Neuron (in vitro differentiated cells): Measurements from ENCODE around the gene CRB2.

Experiments used
- H2AFZ ChIP-seq: one replicate; pipeline ENCODE4 v1.6.1; 2013; ENCODE audit warnings: low read depth, mild to moderate bottlenecking, inconsistent platforms, low read length, moderate library complexity
- H3K27me3 ChIP-seq: one replicate; pipeline ENCODE4 v1.6.1; 2013; ENCODE audit warnings: low read length; ENCODE audit not compliant: insufficient read depth
- H3K36me3 ChIP-seq: one replicate; pipeline ENCODE4 v1.6.1; 2013; ENCODE audit warnings: low read length; ENCODE audit not compliant: insufficient read depth
- H3K4me1 ChIP-seq: one replicate; pipeline ENCODE4 v1.6.1; 2013; ENCODE audit warnings: low read length; ENCODE audit not compliant: insufficient read depth
- H3K4me3 ChIP-seq: 2 replicates; pipeline ENCODE4 v1.5.1; 2013; ENCODE audit warnings: mild to moderate bottlenecking, low read length, moderate library complexity
- H3K9me3 ChIP-seq: one replicate; pipeline ENCODE4 v1.6.1; 2013; ENCODE audit warnings: low read length

Gene CRB2

GRCh38 chr9:123425836-123426365 lies 69.9 kb downstream of the CRB2 start:
- no peak overlapping the region for H3K4me3 ChIP-seq
- no peaks in the 10 kb centered on the region for H3K27me3 ChIP-seq
- H2AFZ ChIP-seq, result no peak overlapping the region
- no peaks in the 10 kb centered on the region for H3K9me3 ChIP-seq
- H3K36me3 ChIP-seq, result no peaks in the 10 kb centered on the region
- H3K4me1 ChIP-seq, result peaks cover 20% of the 10 kb centered on the region

- peaks cover 15% of the 10 kb centered on the region for H3K4me1 ChIP-seq
- H3K36me3 ChIP-seq, result no peaks in the 10 kb centered on the region
- no peak overlapping the region for H2AFZ ChIP-seq
- no peaks in the 10 kb centered on the region for H3K9me3 ChIP-seq
- no peaks in the 10 kb centered on the region for H3K27me3 ChIP-seq
- no peak overlapping the region for H3K4me3 ChIP-seq
Observed at GRCh38 chr9:123426406-123426805, 70.4 kb downstream of the CRB2 start.
